Ovary (tissue), 9 donors: ENCODE results near the gene PITPNB. TPM values are rescaled to one million over a fixed set of nuclear protein-coding genes. Genes with fewer than 3 reads are reported as not detected.

ENCODE experiments used
- DNase-seq, 5 donors: peaks; one replicate each; pipeline ENCODE4 v3.0.0-alpha.2; 2019 to 2020
- H3K27ac ChIP-seq, 2 donors: fragments of 200-600 bp; one replicate each; pipeline versions ENCODE4 v1.5.1 to v1.8.0; 2019 to 2022
- H3K27me3 ChIP-seq: fragments of 200-600 bp; one replicate; pipeline ENCODE4 v1.8.0; 2022
- H3K36me3 ChIP-seq: fragments of 200-600 bp; sonication (generic); one replicate; pipeline ENCODE4 v1.5.1; 2019
- H3K4me1 ChIP-seq: one replicate; pipeline ENCODE4 v1.8.1; 2013; ENCODE audit warnings: mild to moderate bottlenecking, moderate library complexity; ENCODE audit not compliant: insufficient read depth
- H3K4me3 ChIP-seq: fragments of 200-600 bp; sonication (generic); one replicate; pipeline ENCODE4 v1.5.1; 2017
- H3K9me3 ChIP-seq, 2 donors: fragments of 200-600 bp in 1 of 2; sonication (generic) in 1 of 2; one replicate each; pipeline versions ENCODE4 v1.5.1 to v1.8.1; 2013 to 2019; ENCODE audit warnings: mild to moderate bottlenecking in 1 of 2, moderate library complexity in 1 of 2
- CTCF ChIP-seq, 3 donors: fragments of 450-650 bp in 2 of 3; fragments of 200-600 bp in 1 of 3; IDR thresholded peaks; one replicate each; pipeline versions ENCODE4 v1.5.1 to v1.8.0; 2016 to 2022; ENCODE audit warnings: antibody characterized with exemption in 3 of 3, mild to moderate bottlenecking in 1 of 3
- EP300 ChIP-seq: sonication (generic); formaldehyde crosslinking; IDR thresholded peaks from one replicate; pipeline ENCODE4 v1.6.1; 2017; ENCODE audit warnings: antibody characterized with exemption
- POLR2A ChIP-seq: fragments of 450-650 bp; IDR thresholded peaks from one replicate; pipeline ENCODE4 v1.6.1; 2017; ENCODE audit warnings: antibody characterized with exemption, mild to moderate bottlenecking, moderate library complexity
- WGBS, 3 donors: extraction: QIAGEN DNeasy Blood & Tissue Kit in 1 of 3; methylation state at CpG; one replicate each; pipeline versions ENCODE4 v1.1.5 to v1.1.7; 2013 to 2017; 5-methylcytosine and 5-hydroxymethylcytosine counted together
- intact Hi-C, 4 donors: fragments of 100-400 bp; cut with DNase I; formaldehyde crosslinking; loops; one replicate each; pipeline versions ENCODE4 v1.11.0 to v1.15.1; 2022 to 2023
- polyA plus RNA-seq, 2 donors: library from polyadenylated mRNA; stranded (reverse); fragments of 200-250 nt in 1 of 2; fragments of 350-450 nt in 1 of 2; fragmentation: Illumina TruSeq in 1 of 2; extraction: RNeasy Lipid Tissue Mini Kit (QIAGEN cat#74804) in 1 of 2; gene quantifications; one replicate each; pipeline ENCODE4 v1.2.3, GENCODE V29; 2013 to 2014
- total RNA-seq, 7 donors: library from RNA; depleted of rRNA in 2 of 7; stranded (reverse); fragments of >200 nt in 2 of 7; fragmentation: NEBNext Ultra II Directional in 3 of 7; extraction: Animal tissue kit (Norgen Biotek cat#: 25700) in 3 of 7; gene quantifications; one replicate each; pipeline versions ENCODE4 v1.1.0 to v1.2.4, GENCODE V29; 2016 to 2023
- donor health status: DM: no; HTN: no; CAD: no; lungs with moderate emphysema.
- donor health status: DM: no; HTN: no; CAD: no.
- donor health status: Bipolar disorder and iron deficiency.
- donor health status: DM: yes; HTN: yes; CAD: no.
- donor health status: DM: no; HTN: no; CAD: no.
- donor health status: DM: yes; HTN: yes; CAD: no.

PITPNB gene
- total and polyA plus RNA-seq, 9 donors: 26.6 to 77.2 (median 60.9) TPM

DNA sequence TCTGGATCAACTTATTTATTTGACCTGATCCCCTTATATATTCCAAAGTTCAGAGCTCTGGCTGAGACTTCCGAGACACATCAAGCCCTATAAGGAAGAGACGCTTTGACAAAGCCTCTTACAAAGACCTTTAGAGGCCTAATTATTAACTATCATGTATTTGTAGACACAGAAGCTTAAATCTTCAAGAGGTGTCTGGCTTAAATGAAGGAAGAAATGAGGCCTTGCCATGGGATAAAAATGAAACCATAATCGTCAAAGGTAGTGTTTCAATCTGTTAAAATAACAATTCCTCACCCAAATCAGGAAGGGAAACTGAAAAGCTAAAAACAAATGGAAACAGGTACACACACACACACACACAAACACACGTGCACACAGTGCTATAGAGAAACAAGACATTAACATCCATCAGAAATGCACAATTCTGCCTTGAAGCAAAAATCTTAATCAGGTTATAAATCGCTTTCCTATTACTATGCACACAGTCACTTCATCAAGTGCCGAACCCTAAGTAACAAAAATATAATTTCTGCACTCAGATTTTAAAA, 50.2 kb downstream of the PITPNB start:
- Histone ChIP-seq H3K36me3 (no peaks in the 10 kb centered on the region), H3K4me1 (peaks cover 11% of the 10 kb centered on the region), H3K27ac (peak overlapping the region; percentile 85 to 93), H3K4me3 (no peak overlapping the region), H3K27me3 (no peaks in the 10 kb centered on the region), H3K9me3 (no peaks in the 10 kb centered on the region)
- intact Hi-C loops: loop anchor here in 1 of 4 donors (5.0 kb wide), 1 partner anchor 42 kb away; no protein-coding TSS in a partner anchor
- no peak for DNase-seq
- 30 to 41% (median 32%) methylated on average over 6 of the region's 6 CpGs for WGBS, 3 donors
- TF ChIP-seq POLR2A: no peak
- no peak for TF ChIP-seq EP300
- no peak for TF ChIP-seq CTCF (IDR thresholded peaks at IDR 0.05)

GRCh38 chr22:27867953-27868731, 50.9 kb downstream of the PITPNB start:
- intact Hi-C loops: loop anchor here in 1 of 4 donors (5.0 kb wide), 1 partner anchor 41 kb away; no protein-coding TSS in a partner anchor
- no peak for TF ChIP-seq POLR2A
- TF ChIP-seq CTCF (IDR thresholded peaks at IDR 0.05): no peak
- no peak for TF ChIP-seq EP300
- H3K9me3 ChIP-seq: no peaks in the 10 kb centered on the region
- H3K4me3 ChIP-seq: no peak overlapping the region
- 40 to 52% (median 52%) methylated on average over 5 of the region's 5 CpGs for WGBS, 3 donors
- H3K36me3 ChIP-seq: no peaks in the 10 kb centered on the region
- H3K27me3 ChIP-seq: no peaks in the 10 kb centered on the region
- peak overlapping the region; percentile 85 to 93 for H3K27ac ChIP-seq
- no peak for DNase-seq
- peaks cover 11% of the 10 kb centered on the region for H3K4me1 ChIP-seq

DNA sequence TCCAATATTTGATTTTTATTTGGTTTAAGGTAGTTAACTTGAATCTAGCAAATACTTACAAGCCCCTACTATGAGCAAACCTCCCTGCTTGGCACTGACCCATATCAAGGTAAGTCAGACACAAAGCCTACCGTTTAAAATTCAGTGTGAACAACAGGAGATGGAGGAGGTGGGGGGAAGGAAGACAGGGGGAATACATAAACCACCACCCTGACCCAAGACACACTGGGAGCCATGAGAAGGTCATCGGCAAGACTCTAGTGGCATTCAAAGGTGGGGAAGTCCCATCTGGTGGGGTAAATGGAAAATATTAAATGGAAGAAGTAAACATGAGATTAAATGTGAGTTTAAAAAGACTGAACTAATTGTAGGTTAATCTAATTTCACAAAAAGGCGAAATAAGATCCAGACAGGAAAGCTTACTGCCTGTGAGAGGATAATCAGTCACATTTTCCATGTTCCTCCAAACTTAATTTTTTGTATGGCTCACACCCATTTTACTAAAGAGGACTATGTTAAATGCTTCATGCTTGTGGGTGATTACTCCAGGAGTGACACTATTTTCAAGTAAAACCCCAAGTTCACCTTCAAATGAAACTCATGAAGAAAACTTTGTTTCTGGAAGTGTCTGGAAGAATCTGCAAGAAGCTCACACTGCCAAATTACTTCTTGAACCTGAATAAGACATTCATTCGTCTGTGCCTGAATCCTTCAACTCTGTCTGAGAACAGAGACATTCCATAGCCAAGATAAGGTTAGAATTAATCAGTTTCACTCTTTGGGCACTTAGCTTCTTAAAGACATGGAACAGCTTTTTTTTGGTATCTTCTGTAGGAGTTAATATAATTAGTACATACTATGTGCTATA, 51.7 kb downstream of the PITPNB start:
- Histone ChIP-seq H3K27me3 (no peaks in the 10 kb centered on the region), H3K36me3 (no peaks in the 10 kb centered on the region), H3K27ac (peak overlapping the region; percentile 85 to 93), H3K9me3 (no peaks in the 10 kb centered on the region), H3K4me3 (no peak overlapping the region), H3K4me1 (peaks cover 15% of the 10 kb centered on the region)
- intact Hi-C loops: loop anchor here in 1 of 4 donors (5.0 kb wide), 1 partner anchor 40 kb away; no protein-coding TSS in a partner anchor
- WGBS, 3 donors: 21 to 24% (median 22%) methylated on average over 4 of the region's 4 CpGs
- peak in 1 of 5 donors; percentile 50 for DNase-seq
- TF ChIP-seq CTCF (IDR thresholded peaks at IDR 0.05) (no peak), EP300 (no peak), POLR2A (no peak)
